Ectodermal cell (in vitro differentiated cells): Measurements from ENCODE around the gene ST6GALNAC6.

ENCODE experiments used
- H3K27ac ChIP-seq: 2 replicates; pipeline ENCODE4 v1.7.0; 2013; ENCODE audit warnings: mild to moderate bottlenecking, low read depth, low read length; ENCODE audit not compliant: insufficient read depth, poor library complexity, severe bottlenecking
- H3K27me3 ChIP-seq: 2 replicates; pipeline ENCODE4 v1.7.0; 2013; ENCODE audit warnings: mild to moderate bottlenecking, low read length; ENCODE audit not compliant: insufficient read depth, control insufficient read depth, poor library complexity, severe bottlenecking
- H3K36me3 ChIP-seq: one replicate; pipeline ENCODE4 v1.7.0; 2013; ENCODE audit warnings: low read length; ENCODE audit not compliant: control insufficient read depth, insufficient read depth
- H3K4me1 ChIP-seq: one replicate; pipeline ENCODE4 v1.7.0; 2013; ENCODE audit warnings: low read length; ENCODE audit not compliant: control insufficient read depth, insufficient read depth
- H3K4me3 ChIP-seq: 2 replicates; pipeline ENCODE4 v1.7.0; 2013; ENCODE audit warnings: low read depth, low read length, control low read depth; ENCODE audit not compliant: insufficient read depth
- H3K9me3 ChIP-seq: 2 replicates; pipeline ENCODE4 v1.7.0; 2013; ENCODE audit warnings: mild to moderate bottlenecking, low read length, moderate library complexity; ENCODE audit not compliant: control insufficient read depth
- WGBS, 2 experiments: methylation state at CpG; one replicate each; pipeline ENCODE4 v1.1.7; 2013; ENCODE audit warnings: missing lambda C conversion rate in 2 of 2; 5-methylcytosine and 5-hydroxymethylcytosine counted together

ST6GALNAC6 gene

DNA sequence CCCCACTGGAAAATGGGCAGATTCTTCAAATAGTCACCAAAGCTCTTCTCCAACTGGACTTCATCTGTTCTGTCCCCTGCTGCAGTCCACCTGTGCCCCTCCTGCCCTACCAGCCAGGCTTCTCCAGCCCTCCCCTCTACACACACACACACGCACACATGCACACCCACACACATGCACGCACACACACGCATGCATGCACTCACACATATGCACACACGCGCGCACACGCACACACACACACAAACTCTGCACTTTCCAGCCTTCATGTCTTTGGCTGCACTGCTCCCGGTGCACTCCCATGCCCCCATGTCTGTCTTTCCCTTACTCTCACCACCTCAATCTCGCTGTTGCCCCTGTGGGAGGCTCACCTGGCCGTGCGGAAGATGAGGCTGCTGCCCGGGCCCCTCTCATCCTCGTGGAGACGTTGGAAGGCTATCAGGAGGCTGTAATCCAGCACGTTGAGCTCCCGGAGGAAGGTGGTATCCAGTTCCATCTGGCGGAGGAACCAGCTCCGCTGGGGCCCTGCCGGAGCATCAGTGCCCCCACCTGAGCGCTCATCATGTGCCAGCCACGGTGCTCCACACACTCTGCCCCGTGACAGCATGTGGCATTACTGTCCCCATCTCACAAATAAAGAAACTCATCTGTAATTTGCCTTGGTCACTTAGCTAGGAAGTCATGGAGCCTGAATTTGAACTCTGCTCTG is 25.5 kb upstream of the ST6GALNAC6 start:
- Histone ChIP-seq H3K36me3 (no peaks in the 10 kb centered on the region), H3K27ac (no peak overlapping the region), H3K27me3 (peaks cover 72% of the 10 kb centered on the region), H3K4me3 (no peak overlapping the region), H3K4me1 (peaks cover 7% of the 10 kb centered on the region), H3K9me3 (no peaks in the 10 kb centered on the region)
- 92 to 93% methylated on average over 22 of the region's 22 CpGs for WGBS, 2 experiments

DNA sequence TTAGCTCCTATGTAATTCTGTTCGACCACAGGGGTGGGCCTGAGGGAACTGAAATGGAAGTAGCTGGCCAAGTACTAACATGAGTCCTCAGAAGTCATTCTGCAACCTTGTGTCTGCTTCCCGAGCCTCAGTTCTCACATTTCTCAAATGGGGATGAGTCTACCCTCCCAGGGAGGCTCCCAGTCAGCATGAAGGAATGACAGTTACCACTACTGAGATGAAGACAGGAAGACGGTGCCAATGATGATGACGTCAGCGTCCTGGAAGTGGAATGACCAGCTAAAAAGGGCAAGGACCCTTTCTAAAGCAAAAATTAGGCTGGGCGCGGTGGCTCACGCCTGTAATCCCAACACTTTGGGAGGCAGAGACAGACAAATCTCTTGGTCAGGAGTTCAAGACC is 24.4 kb upstream of the ST6GALNAC6 start:
- no peak overlapping the region for H3K27ac ChIP-seq
- H3K27me3 ChIP-seq: peaks cover 61% of the 10 kb centered on the region
- no peaks in the 10 kb centered on the region for H3K9me3 ChIP-seq
- H3K4me3 ChIP-seq: no peak overlapping the region
- WGBS, 2 experiments: 90 to 91% methylated on average over 8 of the region's 8 CpGs
- peaks cover 7% of the 10 kb centered on the region for H3K4me1 ChIP-seq
- no peaks in the 10 kb centered on the region for H3K36me3 ChIP-seq

DNA sequence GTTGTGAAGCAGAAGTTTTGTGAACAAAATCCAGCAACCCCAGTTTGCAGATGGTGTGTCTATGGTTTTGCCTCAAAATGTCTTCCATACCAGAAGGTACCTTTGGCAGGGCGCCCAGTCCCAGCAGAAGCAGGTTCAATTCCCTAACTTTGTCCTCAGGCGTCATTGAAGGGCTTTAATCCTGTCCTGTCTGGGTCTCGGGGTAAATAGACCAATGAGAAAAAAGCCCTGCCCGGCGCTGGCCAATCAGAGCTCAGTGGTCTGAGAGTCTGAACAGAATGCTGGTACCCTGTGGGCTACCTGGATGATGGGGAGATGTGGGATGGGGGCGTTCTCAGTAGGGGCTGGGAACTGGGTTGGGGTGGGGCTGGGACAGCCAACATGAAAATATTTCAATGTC is 23.6 kb upstream of the ST6GALNAC6 start:
- peaks cover 6% of the 10 kb centered on the region for H3K4me1 ChIP-seq
- no peaks in the 10 kb centered on the region for H3K9me3 ChIP-seq
- 59 to 64% methylated on average over 6 of the region's 6 CpGs for WGBS, 2 experiments
- H3K27me3 ChIP-seq: peaks cover 54% of the 10 kb centered on the region
- no peaks in the 10 kb centered on the region for H3K36me3 ChIP-seq
- H3K27ac ChIP-seq: no peak overlapping the region
- H3K4me3 ChIP-seq: no peak overlapping the region

DNA sequence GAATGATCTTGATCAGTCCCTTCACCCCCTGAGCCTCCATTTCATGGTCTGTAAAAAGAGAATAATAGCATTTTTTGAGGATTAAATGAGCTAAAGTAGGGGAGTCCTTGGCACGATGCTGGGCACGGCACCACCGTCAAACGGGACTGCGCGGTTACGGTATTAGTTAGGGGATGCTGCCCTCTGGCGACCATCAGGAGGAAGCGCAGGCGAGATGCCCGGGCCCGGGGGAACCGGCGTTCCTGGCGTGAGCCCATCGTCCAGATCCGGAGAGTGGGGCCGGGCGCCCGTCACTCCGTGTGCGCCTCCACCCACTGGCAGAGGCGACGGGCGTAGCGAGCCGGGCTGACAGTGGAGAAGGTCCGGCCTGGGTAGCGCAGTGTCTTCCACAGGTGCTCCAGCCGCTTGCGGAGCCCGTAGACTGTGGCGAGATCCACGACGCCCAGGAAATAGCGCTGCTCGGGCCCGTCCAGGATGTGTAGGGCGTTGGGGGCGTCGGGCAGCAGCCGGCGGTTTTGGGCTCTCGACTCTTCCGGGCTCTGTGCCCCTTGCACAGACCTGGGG is 22.2 kb upstream of the ST6GALNAC6 start:
- Histone ChIP-seq H3K27ac (no peak overlapping the region), H3K4me3 (no peak overlapping the region), H3K36me3 (no peaks in the 10 kb centered on the region), H3K27me3 (peaks cover 44% of the 10 kb centered on the region), H3K4me1 (peaks cover 4% of the 10 kb centered on the region), H3K9me3 (no peaks in the 10 kb centered on the region)
- 27 to 28% methylated on average over 45 of the region's 45 CpGs for WGBS, 2 experiments

DNA sequence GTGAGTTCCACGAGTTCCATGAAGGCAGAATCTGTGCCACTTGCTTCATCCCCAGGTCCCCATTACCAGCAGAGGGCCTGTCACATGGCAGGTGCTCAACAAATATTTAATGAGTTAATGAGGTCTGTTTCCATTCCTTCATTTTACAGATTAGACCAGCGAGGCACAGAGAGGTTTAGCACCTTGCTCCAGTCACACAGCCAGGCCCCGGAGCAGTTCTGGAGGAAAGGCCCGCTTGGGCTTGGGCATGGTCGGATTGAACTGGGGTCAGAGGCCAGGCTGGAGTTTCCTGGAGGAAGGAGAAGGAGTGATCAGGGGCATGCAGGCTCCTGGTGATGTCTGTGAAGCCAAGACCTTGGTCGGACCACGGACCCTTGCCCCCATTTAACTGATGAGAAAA is 21.4 kb upstream of the ST6GALNAC6 start:
- Histone ChIP-seq H3K36me3 (no peaks in the 10 kb centered on the region), H3K27ac (no peak overlapping the region), H3K4me3 (no peak overlapping the region), H3K9me3 (no peaks in the 10 kb centered on the region), H3K4me1 (peaks cover 12% of the 10 kb centered on the region), H3K27me3 (peaks cover 44% of the 10 kb centered on the region)
- WGBS, 2 experiments: 93 to 95% methylated on average over 7 of the region's 7 CpGs

DNA sequence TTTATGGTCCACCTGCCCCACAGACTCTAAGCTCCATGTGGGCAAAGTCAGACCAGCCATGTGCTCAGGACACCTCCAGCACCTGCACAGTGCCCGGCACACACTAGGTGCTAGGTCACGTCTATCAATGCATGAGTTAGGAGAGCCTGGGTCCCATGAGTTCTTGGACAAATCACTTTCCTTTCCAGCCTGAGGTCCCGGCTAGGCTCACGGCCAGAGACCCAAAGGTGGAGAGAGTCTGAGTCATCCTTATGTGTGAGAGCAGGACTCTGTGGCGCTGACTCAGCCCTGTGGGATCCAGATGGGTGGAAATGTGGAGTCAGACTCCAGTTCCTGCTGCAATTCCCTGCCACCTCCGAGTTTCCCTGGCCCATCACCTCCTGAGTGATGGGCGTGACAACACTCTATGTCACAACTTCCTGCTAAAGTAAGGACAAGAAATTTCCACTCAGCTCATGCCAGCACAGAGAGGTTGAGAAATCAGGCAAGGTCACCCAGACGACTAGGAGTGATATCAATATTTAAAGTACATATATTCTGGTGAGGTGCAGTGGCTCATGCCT is 19.9 kb upstream of the ST6GALNAC6 start:
- H3K27ac ChIP-seq: no peak overlapping the region
- peaks cover 13% of the 10 kb centered on the region for H3K4me1 ChIP-seq
- WGBS, 2 experiments: 87 to 88% methylated on average over 8 of the region's 8 CpGs
- H3K4me3 ChIP-seq: no peak overlapping the region
- H3K36me3 ChIP-seq: no peaks in the 10 kb centered on the region
- peaks cover 35% of the 10 kb centered on the region for H3K27me3 ChIP-seq
- H3K9me3 ChIP-seq: no peaks in the 10 kb centered on the region

DNA sequence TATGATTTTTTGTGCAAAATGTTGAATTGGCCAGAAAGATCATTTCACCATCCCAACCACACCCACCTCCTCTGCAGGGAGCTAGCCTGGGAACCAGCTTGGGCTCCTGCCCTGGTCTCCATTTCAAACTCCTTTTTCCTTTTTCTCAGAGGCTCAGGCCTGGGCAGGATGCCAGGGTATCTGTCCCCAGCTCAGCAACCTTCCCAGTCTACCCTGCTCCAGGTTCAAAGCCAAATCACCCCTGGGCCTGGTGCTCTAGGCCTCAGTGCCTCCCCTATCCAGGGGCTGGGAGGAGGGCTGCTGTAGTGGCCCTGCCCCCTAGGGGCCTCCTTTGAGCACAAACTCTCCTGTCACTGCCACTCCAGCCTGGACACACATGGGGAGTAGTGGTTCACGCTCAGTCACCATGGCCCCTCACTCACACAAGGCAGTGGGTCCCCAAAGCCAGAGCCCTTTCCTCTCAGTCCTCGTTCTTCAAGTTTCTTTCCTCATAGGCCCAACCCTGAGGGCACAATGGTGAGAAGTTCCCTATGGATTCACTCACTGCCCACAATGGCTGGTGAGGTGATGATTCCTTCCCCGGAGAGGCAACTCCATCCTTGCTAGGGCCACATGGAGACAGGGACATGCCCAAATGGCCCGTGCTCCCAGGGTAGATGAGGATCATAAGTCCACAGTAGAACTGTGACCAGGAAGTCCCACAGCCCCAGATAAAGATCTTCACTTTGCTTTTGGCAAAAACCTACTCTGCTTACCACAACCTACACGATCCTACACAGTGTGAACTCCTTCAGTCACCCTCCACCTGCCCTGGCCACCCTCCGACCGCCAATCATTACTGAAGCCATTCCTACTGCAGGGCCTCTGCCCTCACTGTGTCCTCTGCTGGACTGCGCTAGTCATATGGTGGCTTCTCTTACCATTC is 19.0 kb upstream of the ST6GALNAC6 start:
- Histone ChIP-seq H3K9me3 (no peaks in the 10 kb centered on the region), H3K36me3 (no peaks in the 10 kb centered on the region), H3K27me3 (peaks cover 35% of the 10 kb centered on the region), H3K4me1 (peaks cover 13% of the 10 kb centered on the region), H3K4me3 (no peak overlapping the region), H3K27ac (no peak overlapping the region)
- WGBS, 2 experiments: 86 to 89% methylated on average over 8 of the region's 8 CpGs

DNA sequence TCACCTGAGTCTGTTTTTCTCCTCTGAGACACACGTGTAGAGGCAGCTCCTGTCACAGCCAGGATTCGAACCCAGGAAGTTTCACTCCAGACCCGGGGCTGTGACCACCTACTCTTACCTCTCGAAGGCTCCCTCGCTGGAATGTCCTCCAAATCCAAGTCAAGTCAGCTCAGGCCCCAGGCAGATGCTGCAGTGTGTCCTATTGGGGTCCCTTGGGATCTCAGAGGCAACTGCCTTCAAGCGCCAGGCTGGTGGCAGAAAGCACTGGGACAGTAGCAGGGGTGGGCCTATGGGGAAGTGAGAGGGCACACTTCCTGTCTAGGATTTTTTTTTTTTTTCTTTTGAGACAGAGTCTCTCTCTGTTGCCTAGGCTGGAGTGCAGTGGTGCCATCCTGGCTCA is 18.2 kb upstream of the ST6GALNAC6 start:
- H3K27me3 ChIP-seq: peaks cover 35% of the 10 kb centered on the region
- H3K9me3 ChIP-seq: no peaks in the 10 kb centered on the region
- WGBS, 2 experiments: 87 to 93% methylated on average over 6 of the region's 6 CpGs
- no peak overlapping the region for H3K4me3 ChIP-seq
- H3K4me1 ChIP-seq: peaks cover 13% of the 10 kb centered on the region
- H3K27ac ChIP-seq: no peak overlapping the region
- H3K36me3 ChIP-seq: no peaks in the 10 kb centered on the region

DNA sequence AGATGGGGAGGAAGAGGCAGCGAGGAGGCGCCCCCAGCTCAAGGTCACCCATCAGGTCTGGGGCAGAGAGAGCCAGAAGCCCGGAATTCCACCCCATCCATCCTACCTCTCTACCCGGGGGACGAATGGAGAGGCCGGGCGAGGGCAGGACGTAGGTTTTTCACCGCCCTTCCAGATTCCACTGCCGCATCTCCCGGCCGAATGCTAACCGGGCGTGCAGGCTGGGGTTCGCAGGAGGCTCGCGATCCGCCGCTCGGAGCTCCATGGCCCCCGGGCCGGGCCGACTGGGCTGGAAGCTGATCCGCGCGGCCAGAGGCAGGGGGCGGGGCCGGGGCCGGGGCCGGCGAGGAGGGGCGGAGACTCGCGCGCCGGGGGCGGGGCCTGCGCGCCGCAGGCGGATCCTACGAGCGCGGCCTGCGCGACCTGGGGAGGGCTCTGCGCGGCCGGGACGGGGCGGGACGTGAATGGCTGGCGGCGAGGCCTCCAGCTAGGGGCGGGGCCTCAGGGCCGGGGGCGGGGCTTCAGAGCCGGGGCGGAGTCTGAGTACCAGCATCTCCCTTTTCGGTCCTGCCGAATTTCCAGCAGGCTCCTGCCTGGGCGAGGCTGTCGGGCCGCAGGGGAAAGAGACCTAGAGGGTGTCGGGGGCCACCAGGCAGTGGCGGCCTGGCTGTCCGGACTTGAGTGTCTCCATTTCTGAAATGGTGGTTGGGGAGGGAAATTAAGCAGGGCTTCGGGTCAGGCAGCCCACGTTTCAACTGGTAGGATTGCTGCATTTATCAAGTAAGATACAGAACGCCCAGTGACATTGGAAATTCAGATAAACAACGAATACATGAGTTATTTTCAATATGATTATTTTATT is 17.5 kb upstream of the ST6GALNAC6 start, which contains the start of gene ST6GALNAC4:
Gene ST6GALNAC4, minus strand, starts transcription at position 322 of the 862 bp plus-strand sequence. CDS start 622 bp downstream, outside the sequence.
- no peaks in the 10 kb centered on the region for H3K36me3 ChIP-seq
- H3K4me1 ChIP-seq: peaks cover 13% of the 10 kb centered on the region
- peaks cover 31% of the 10 kb centered on the region for H3K27me3 ChIP-seq
- no peaks in the 10 kb centered on the region for H3K9me3 ChIP-seq
- H3K4me3 ChIP-seq: peak within 1 kb of the TSS; percentile 49
- H3K27ac ChIP-seq: no peak within 1 kb of the TSS
- WGBS, 2 experiments: 4 to 5% methylated on average over 70 to 71 of the region's 71 CpGs
